ENCODE results near the gene C1orf52.

DNA sequence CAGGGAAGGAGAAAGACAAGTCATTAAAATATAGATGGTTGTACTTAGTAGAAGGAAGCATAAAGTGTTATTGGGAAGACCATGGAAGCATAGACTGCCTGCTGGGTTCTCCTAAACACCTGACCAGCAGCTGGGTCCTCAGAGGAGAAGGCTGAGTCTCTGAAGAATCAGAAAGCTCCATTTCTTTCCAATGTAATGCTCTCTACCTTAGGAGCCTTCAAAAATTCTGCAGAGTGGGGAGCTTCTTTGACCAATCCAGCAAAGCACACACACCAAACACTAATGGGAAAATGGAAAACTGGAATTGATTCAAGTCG lies 38.0 kb upstream of the C1orf52 start:
- TF ChIP-seq, protein P1, sequence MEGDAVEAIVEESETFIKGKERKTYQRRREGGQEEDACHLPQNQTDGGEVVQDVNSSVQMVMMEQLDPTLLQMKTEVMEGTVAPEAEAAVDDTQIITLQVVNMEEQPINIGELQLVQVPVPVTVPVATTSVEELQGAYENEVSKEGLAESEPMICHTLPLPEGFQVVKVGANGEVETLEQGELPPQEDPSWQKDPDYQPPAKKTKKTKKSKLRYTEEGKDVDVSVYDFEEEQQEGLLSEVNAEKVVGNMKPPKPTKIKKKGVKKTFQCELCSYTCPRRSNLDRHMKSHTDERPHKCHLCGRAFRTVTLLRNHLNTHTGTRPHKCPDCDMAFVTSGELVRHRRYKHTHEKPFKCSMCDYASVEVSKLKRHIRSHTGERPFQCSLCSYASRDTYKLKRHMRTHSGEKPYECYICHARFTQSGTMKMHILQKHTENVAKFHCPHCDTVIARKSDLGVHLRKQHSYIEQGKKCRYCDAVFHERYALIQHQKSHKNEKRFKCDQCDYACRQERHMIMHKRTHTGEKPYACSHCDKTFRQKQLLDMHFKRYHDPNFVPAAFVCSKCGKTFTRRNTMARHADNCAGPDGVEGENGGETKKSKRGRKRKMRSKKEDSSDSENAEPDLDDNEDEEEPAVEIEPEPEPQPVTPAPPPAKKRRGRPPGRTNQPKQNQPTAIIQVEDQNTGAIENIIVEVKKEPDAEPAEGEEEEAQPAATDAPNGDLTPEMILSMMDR (IDR thresholded peaks at IDR 0.05; ENCODE audit: low read length): no peak
- TF ChIP-seq EZH2 (optimal IDR thresholded peaks at IDR 0.05; ENCODE audit: low read depth, low read length) (no peak), EZH2phosphoT487 (IDR thresholded peaks at IDR 0.05; ENCODE audit: low read length) (no peak)
